Neural cell (in vitro differentiated cells): ENCODE results near the gene ADK.

Experiments used
- EP300 ChIP-seq: fragments of 450-650 bp; conservative IDR thresholded peaks from 2 replicates; pipeline ENCODE4 v1.6.1; 2014; ENCODE audit warnings: antibody characterized with exemption, mild to moderate bottlenecking, moderate library complexity; ENCODE audit not compliant: poor library complexity, severe bottlenecking
- EZH2 ChIP-seq: fragments of 200-600, 300-800 bp; shearing (Covaris generic), sonication (generic); IDR thresholded peaks from 2 replicates; pipeline ENCODE4 v1.6.1; 2014; ENCODE audit warnings: antibody characterized with exemption, low read length, borderline replicate concordance, mild to moderate bottlenecking; ENCODE audit not compliant: insufficient read depth, poor library complexity, severe bottlenecking
- POLR2AphosphoS5 ChIP-seq: IDR thresholded peaks from 2 replicates; pipeline ENCODE4 v1.6.1; 2012

DNA sequence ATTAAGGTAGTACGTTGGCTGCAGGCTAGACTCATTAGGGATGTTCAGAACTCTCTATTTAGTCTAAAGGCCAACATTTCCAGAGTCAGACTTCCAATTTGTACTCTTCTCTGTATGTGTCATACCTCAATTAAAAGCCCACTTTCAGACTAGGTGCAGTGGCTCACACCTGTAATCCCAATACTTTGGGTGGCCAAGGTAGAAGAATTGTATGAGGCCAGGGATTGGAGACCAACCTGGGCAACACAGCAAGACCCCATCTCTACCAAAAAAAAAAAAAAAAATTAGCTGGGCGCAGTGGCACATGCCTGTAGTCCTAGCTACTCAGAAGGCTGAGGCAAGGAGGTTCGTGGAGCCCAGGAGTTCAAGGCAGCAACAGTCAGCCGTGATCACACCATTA is 484.6 kb downstream of the ADK start:
- TF ChIP-seq EZH2 (no peak), POLR2AphosphoS5 (no peak), EP300 (no peak)
